Osteocyte (in vitro differentiated cells): ENCODE results near the gene ADAMTS16. TPM values are rescaled to one million over a fixed set of nuclear protein-coding genes. Genes with fewer than 3 reads are reported as not detected.
"Not testable (repeated sequence)": the region's sequence is repeated elsewhere in the genome, so short reads cannot be mapped to it uniquely, and the experiment has no call there.

ENCODE experiments used
- DNase-seq: peaks from one replicate; pipeline ENCODE4 v3.0.0; 2021; ENCODE audit warnings: mixed read lengths; ENCODE audit not compliant: unreplicated experiment; ENCODE audit errors: extremely low spot score
- H3K27ac Mint-ChIP-seq: one replicate; pipeline ENCODE4 v1.8.0; 2021; ENCODE audit warnings: mild to moderate bottlenecking, mixed read lengths; ENCODE audit not compliant: unreplicated experiment
- H3K27me3 Mint-ChIP-seq: one replicate; pipeline ENCODE4 v1.8.0; 2021; ENCODE audit warnings: mixed read lengths; ENCODE audit not compliant: unreplicated experiment
- H3K36me3 Mint-ChIP-seq: one replicate; pipeline ENCODE4 v1.8.0; 2021; ENCODE audit warnings: mixed read lengths; ENCODE audit not compliant: unreplicated experiment
- H3K4me1 Mint-ChIP-seq: one replicate; pipeline ENCODE4 v1.8.0; 2021; ENCODE audit warnings: mixed read lengths; ENCODE audit not compliant: unreplicated experiment
- H3K4me3 Mint-ChIP-seq: one replicate; pipeline ENCODE4 v1.8.0; 2021; ENCODE audit warnings: mild to moderate bottlenecking, moderate library complexity, mixed read lengths; ENCODE audit not compliant: unreplicated experiment
- H3K9me3 Mint-ChIP-seq: one replicate; pipeline ENCODE4 v1.8.0; 2021; ENCODE audit warnings: mixed read lengths; ENCODE audit not compliant: unreplicated experiment
- total RNA-seq: library from RNA; stranded (reverse); gene quantifications from 2 replicates; pipeline ENCODE4 v1.2.1, GENCODE V29; 2021
- TF ChIP-seq, protein P1 (sequence below): fragments of 200-600 bp; sonication (generic); IDR thresholded peaks from 2 replicates; pipeline ENCODE4 v1.5.0; 2021; ENCODE audit warnings: antibody characterized with exemption, mild to moderate bottlenecking, moderate library complexity

The ADAMTS16 gene
- total RNA-seq, 1 donor from 2014 or later: not detected

DNA sequence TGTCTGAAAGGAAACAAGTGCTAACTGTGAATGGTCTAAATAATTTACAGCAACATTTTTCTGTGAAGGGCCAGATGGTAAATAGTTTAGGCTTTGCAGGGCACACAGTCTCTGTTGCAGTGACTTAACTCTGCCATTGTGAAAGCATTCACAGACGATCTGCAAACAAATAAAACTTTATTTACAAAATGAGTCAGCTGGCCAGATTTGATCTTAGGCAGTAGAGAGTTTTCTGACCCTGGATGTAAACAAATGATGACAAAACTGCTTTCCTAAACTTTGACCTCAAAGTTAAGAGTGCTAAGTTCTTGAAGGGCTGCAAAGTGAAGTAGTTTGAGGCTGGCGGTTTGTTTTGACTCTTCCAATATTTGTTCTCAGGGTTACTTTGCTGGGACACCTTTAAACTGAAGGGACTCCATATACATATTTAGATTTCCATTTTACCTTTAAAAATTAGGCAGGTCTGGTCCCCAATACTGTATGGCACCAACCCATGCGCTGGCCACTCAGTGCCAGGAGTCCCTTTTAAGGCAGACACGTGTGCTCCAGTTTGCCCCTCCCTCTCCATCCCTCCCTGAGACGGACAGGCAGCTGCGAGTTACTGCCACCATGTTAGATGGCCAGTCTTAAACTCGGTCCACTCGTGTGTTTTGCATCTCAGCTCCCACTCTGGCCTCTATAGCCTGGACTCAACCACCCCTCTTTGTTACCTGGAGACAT, 4.0 kb upstream of the ADAMTS16 start:
- TF ChIP-seq, protein P1, sequence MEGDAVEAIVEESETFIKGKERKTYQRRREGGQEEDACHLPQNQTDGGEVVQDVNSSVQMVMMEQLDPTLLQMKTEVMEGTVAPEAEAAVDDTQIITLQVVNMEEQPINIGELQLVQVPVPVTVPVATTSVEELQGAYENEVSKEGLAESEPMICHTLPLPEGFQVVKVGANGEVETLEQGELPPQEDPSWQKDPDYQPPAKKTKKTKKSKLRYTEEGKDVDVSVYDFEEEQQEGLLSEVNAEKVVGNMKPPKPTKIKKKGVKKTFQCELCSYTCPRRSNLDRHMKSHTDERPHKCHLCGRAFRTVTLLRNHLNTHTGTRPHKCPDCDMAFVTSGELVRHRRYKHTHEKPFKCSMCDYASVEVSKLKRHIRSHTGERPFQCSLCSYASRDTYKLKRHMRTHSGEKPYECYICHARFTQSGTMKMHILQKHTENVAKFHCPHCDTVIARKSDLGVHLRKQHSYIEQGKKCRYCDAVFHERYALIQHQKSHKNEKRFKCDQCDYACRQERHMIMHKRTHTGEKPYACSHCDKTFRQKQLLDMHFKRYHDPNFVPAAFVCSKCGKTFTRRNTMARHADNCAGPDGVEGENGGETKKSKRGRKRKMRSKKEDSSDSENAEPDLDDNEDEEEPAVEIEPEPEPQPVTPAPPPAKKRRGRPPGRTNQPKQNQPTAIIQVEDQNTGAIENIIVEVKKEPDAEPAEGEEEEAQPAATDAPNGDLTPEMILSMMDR: no peak
- peaks cover 22% of the 10 kb centered on the region for H3K27me3 Mint-ChIP-seq
- no peak for DNase-seq
- no peaks in the 10 kb centered on the region for H3K9me3 Mint-ChIP-seq
- H3K27ac Mint-ChIP-seq: no peak overlapping the region
- H3K4me1 Mint-ChIP-seq: peaks cover 8% of the 10 kb centered on the region
- no peaks in the 10 kb centered on the region for H3K36me3 Mint-ChIP-seq
- no peak overlapping the region for H3K4me3 Mint-ChIP-seq

DNA sequence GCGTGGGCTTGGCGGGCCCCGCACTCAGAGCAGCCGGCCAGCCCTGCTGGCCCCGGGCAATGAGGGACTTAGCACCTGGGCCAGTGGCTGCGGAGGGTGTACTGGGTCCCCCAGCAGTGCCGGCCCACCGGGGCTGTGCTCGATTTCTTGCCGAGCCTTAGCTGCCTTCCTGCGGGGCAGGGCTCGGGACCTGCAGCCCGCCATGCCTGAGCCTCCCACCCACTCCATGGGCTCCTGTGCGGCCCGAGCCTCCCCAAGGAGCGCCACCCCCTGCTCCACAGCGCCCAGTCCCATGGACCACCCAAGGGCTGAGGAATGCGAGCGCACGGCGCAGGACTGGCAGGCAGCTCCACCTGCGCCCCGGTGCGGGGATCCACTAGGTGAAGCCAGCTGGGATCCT, 2.3 kb upstream of the ADAMTS16 start:
- H3K4me1 Mint-ChIP-seq, DNase-seq, H3K9me3 Mint-ChIP-seq, H3K27ac Mint-ChIP-seq, H3K4me3 Mint-ChIP-seq, H3K36me3 Mint-ChIP-seq: not testable (repeated sequence)
- peaks cover 32% of the 10 kb centered on the region for H3K27me3 Mint-ChIP-seq

DNA sequence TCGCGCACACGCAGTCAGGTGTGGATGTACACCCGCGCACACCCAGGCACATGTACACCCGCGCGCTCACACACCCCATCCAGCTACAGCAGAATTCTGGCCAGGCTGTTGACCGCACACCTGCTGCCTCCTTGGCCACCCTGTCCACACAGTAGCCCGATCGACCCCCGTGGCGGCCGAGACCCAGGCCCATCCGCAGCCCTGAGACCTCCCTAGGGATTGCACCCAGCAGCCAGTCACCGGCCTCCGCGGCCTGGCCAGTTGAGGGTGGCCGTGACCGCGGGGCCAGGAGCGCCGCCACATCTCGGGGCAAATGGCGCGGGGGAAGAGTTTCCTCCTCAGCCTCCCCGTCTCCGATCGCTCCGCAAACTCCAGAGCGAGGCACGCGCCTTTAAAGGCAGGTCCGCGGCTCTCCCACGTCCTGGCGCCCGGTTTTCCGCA, 774 bp upstream of the ADAMTS16 start:
- H3K9me3 Mint-ChIP-seq: no peaks in the 10 kb centered on the region
- H3K27me3 Mint-ChIP-seq: peaks cover 36% of the 10 kb centered on the region
- peaks cover 9% of the 10 kb centered on the region for H3K4me1 Mint-ChIP-seq
- H3K36me3 Mint-ChIP-seq: no peaks in the 10 kb centered on the region
- DNase-seq: no peak
- no peak overlapping the region for H3K27ac Mint-ChIP-seq
- peak overlapping the region; percentile 18 for H3K4me3 Mint-ChIP-seq
- TF ChIP-seq, protein P1: no peak

DNA sequence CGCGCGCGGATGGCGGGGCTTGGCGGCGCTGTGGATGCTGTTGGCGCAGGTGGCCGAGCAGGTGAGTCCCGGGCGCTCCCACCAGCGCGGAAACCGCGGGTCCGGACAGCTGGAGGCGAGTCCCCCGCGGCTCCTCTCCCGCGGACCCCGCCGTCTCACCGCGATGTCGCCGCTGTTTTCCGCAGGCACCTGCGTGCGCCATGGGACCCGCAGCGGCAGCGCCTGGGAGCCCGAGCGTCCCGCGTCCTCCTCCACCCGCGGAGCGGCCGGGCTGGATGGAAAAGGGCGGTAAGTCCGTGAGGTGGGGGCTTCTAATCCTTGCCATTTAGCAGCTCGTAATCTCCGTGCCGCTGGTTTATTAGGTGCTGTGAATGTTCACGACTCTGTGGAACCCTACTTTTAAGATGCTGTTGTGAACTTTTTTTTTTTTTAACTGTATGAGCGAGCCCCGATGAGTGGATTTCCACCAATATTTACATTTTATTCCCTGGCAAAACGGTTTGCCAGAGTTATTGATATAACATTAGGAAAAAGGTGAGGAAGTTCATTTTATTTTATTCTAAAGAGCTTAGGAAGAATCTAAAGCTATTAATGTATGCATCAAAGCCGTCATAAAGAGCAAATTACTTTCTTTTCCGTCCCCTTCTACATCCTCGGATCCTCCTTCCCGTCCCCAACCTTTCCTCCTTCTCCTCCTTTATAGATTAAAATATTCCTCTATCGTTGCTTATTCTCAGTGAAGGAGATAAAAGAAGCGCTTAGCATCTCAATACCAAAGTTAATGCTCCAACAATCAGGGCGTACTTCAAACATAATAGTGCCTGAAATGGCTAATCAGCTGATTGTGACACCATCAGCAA, 579 bp downstream of the ADAMTS16 start:
- Mint-ChIP-seq H3K9me3 (no peaks in the 10 kb centered on the region), H3K27me3 (peaks cover 36% of the 10 kb centered on the region), H3K4me1 (peaks cover 9% of the 10 kb centered on the region), H3K4me3 (peak overlapping the region; percentile 5), H3K27ac (no peak overlapping the region), H3K36me3 (no peaks in the 10 kb centered on the region)
- TF ChIP-seq, protein P1: no peak
- no peak for DNase-seq

DNA sequence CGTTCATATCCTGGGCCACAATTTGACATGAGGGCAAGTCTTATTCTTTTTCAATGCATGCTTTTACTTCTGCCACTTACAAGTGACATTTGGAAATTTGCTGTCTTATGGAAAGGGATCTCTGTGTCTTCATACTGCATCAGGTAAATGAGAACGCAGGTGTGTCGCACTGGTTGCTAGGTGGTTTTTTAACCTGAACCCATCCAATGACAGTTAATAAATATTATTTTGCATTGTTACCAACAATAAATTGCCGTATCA, 1.1 kb downstream of the ADAMTS16 start:
- TF ChIP-seq, protein P1: no peak

More for the DNA sequence above, 1.1 kb downstream of the ADAMTS16 start:
- no peak for DNase-seq
- Mint-ChIP-seq H3K27ac (no peak overlapping the region), H3K9me3 (no peaks in the 10 kb centered on the region), H3K4me3 (no peak overlapping the region), H3K36me3 (no peaks in the 10 kb centered on the region), H3K27me3 (peaks cover 36% of the 10 kb centered on the region), H3K4me1 (peaks cover 9% of the 10 kb centered on the region)
